IPS-18a (cell line): ENCODE measurements around the gene ARHGDIB.

Source experiments
- H3K27ac ChIP-seq: one replicate; pipeline ENCODE4 v1.5.1; 2013; ENCODE audit warnings: low read length
- H3K27me3 ChIP-seq: one replicate; pipeline ENCODE4 v1.6.1; 2013; ENCODE audit warnings: mild to moderate bottlenecking, low read length; ENCODE audit not compliant: control insufficient read depth, insufficient read depth
- H3K36me3 ChIP-seq: one replicate; pipeline ENCODE4 v1.6.1; 2013; ENCODE audit warnings: low read depth, low read length; ENCODE audit not compliant: control insufficient read depth
- H3K4me1 ChIP-seq: one replicate; pipeline ENCODE4 v1.6.1; 2013; ENCODE audit warnings: low read depth, low read length; ENCODE audit not compliant: control insufficient read depth
- H3K4me3 ChIP-seq: one replicate; pipeline ENCODE4 v1.5.1; 2013; ENCODE audit warnings: low read length
- H3K9ac ChIP-seq: one replicate; pipeline ENCODE4 v1.6.1; 2013; ENCODE audit warnings: mild to moderate bottlenecking, low read length, moderate library complexity
- H3K9me3 ChIP-seq: one replicate; pipeline ENCODE4 v1.6.1; 2013; ENCODE audit warnings: low read depth, low read length; ENCODE audit not compliant: control insufficient read depth

Gene ARHGDIB

DNA sequence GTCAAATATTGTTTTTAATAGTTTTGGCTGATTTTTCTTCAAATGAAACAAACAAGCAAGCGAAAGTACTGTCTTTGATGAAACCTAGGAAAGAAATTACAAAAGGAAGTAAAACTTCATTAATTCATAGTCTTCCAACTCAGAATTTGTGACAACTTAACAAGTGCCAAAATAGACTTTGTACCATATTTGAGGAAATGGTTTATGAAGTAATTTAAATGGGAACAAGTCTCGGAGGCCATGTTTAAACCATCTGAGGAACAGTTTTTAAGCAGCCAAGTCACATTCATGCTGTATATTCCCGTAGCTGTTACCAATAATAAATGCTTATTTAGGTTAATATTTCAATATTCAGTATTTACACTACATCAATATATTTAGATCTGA, 745 bp upstream of the ARHGDIB start:
- no peak overlapping the region for H3K9ac ChIP-seq
- no peaks in the 10 kb centered on the region for H3K4me1 ChIP-seq
- H3K27me3 ChIP-seq: no peaks in the 10 kb centered on the region
- H3K4me3 ChIP-seq: no peak overlapping the region
- no peaks in the 10 kb centered on the region for H3K9me3 ChIP-seq
- no peak overlapping the region for H3K27ac ChIP-seq
- no peaks in the 10 kb centered on the region for H3K36me3 ChIP-seq

DNA sequence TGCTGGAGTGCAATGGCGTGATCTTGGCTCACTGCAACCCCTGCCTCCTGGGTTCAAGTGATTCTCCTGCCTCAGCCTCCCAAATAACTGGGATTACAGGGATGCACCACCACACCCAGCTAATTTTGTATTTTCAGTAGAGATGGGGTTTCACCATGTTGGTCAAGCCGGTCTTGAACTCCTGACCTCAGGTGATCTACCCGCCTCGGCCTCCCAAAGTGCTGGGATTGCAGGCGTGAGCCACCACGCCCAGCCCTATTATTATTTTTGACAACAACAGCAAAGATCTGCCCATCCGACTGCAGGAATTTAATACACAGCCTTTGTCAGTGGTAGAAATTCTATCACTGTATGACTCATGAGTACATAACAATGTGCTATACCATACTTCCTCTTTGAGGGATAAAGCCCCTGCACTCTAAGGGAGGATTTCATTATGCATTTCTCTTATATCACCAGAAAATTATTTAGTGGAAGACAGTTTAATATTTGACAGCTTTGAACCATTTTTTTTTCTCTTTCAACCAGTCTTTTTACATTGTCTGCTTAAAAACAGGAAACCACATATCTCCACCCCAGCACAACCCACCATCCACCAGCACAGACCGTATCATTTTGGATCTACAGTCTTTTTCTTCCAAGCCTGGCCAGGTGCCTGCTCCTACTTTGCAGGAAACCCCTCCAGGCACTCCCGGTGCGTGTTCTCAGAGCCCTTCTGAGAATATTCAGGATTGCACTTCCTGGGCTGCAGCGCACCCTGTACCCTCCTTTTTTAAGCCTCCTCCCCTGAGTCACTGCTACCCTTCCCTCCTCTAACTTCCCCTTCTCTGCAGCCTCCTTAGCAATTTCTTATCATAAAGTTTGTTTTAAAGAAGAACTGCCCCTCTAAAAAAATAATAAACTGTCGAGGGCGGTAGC, 594 bp downstream of the ARHGDIB start:
- Histone ChIP-seq H3K4me1 (peaks cover 4% of the 10 kb centered on the region), H3K36me3 (no peaks in the 10 kb centered on the region), H3K27ac (no peak overlapping the region), H3K27me3 (no peaks in the 10 kb centered on the region), H3K9me3 (no peaks in the 10 kb centered on the region), H3K9ac (no peak overlapping the region), H3K4me3 (no peak overlapping the region)

DNA sequence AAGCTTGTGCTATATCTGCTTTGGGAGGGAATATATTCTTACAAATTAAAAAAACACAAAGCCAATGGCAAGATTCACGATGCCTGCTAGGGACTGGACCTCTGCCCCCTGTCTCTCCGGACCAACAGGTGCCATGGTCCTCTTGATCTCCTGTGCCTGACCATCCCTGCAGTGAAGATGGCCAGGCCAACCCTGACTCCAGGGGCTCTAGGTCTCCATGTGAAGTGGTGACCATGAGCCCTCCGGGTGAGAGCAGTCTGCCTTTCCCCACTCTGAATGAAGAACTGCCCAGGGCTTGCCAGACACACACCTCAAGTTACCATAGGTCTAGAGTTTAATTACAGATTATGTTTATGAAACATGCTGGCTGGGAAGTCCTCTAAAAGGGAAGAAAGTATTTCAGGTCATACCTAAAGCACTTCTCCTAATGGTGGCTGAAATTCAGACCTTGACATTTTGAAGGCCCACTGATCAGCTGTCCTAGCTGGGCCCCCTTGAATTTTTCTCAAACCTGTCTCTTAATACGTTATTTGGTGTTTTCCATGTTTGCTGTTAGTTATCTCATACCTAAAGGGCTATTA, 1.4 kb downstream of the ARHGDIB start:
- Histone ChIP-seq H3K36me3 (no peaks in the 10 kb centered on the region), H3K9me3 (no peaks in the 10 kb centered on the region), H3K27ac (no peak overlapping the region), H3K4me1 (peaks cover 4% of the 10 kb centered on the region), H3K27me3 (no peaks in the 10 kb centered on the region), H3K9ac (no peak overlapping the region), H3K4me3 (no peak overlapping the region)

DNA sequence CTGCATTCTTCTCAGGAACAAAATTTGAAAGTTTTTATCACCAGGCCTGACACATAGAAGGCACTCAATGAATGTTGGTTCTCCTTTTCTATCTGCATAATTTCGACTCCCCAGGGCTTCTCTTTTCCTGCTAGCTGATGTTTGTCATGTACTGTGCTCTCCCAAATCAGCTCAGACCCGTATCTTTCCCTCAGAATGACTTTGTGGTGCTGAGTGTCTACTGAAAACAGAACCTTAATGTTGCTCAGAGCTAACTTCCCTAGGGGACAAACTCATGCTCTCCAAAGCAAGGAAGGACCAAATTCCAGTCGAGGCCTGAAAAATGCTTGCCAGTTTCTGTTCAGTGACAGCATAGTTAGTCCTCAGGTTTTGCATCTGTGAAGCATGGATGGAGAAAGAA, 1.9 kb downstream of the ARHGDIB start:
- Histone ChIP-seq H3K4me1 (peaks cover 4% of the 10 kb centered on the region), H3K27me3 (no peaks in the 10 kb centered on the region), H3K9me3 (no peaks in the 10 kb centered on the region), H3K9ac (no peak overlapping the region), H3K36me3 (no peaks in the 10 kb centered on the region), H3K27ac (no peak overlapping the region), H3K4me3 (no peak overlapping the region)

DNA sequence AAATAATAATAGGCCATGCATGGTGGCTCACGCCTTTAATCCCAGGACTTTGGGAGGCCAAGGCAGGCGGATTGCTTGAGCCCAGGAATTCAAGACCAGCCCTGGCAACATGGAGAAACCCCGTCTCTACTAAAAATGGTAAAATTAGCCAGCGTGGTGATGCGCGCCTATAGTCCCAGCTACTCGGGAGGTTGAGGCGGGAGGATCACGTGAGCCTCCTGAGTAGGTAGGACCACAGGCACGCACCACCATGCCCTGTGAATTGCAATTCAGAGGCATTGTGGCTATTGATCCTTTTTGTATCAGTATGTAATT, 2.3 kb downstream of the ARHGDIB start:
- Histone ChIP-seq H3K27ac (no peak overlapping the region), H3K9ac (no peak overlapping the region), H3K4me3 (no peak overlapping the region)

DNA sequence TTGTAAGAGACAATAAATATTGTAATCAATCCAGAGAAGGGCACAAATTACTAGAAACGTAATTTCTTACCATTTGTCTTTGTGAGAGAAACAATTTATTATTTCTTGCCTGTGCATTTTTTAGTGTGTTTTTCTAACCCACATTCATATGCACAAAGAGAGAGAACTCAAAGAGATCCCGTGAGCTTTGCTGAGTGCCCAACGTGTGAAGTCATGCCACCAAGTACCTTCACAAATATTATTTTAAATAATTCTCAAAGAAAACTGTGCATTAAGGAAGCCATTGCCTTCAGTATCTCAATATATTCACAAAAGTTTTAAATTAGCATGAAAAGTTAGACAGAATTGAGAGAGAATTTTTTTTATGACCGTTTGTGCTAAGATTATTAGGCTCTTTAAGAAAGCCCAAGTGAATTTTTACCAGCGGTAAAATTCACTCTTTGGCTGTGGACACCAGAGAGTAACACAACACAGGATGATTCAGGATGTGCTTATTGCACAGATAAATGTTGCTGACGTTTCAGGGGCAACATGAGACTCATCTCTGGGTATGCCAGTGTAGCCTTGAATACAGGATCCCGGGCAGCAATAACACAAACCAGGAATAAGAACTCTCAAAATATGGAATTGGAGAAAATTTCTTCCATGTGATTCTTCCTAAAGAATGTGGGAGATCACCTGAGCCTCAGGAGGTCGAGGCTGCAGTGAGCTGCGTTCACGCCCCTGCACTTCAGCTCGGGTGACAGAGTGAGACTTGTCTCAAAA, 2.9 kb downstream of the ARHGDIB start:
- no peaks in the 10 kb centered on the region for H3K36me3 ChIP-seq

More for the DNA sequence above, 2.3 kb downstream of the ARHGDIB start:
- Histone ChIP-seq H3K4me1 (peaks cover 4% of the 10 kb centered on the region), H3K27me3 (no peaks in the 10 kb centered on the region), H3K9me3 (no peaks in the 10 kb centered on the region), H3K36me3 (no peaks in the 10 kb centered on the region)

DNA sequence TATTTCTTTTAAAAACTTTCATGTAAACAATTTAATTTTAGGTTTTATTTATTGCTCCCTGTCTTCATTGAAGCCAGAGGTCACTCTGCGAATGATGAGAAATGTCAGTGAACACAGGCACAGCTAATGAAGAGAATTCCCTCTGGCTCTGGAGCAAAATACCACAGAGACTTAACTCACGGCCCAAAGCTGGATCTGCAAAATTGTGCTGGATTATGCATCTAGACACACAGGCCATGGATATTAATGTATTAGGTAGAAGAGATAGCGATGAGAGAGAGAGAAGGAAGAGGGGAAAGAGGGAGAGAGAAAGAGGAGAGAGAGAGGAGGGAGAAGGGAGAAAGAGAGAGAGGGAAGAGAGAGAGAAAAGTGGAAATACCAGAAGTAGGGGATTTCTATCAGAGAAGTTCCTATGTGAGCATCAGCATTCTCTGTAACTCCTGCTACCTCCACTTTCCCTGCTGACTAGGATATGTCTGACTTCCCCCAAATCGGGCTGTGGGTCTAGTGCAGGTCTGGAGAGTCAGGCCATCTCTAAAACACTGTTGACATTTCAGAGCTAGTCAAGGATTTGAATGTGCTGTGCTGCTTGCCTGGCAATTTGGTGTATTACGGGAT, 3.7 kb downstream of the ARHGDIB start:
- H3K9me3 ChIP-seq: no peaks in the 10 kb centered on the region
- H3K27ac ChIP-seq: no peak overlapping the region
- no peaks in the 10 kb centered on the region for H3K36me3 ChIP-seq
- no peak overlapping the region for H3K4me3 ChIP-seq
- peaks cover 4% of the 10 kb centered on the region for H3K4me1 ChIP-seq
- no peaks in the 10 kb centered on the region for H3K27me3 ChIP-seq
- H3K9ac ChIP-seq: no peak overlapping the region

More for the DNA sequence above, 2.9 kb downstream of the ARHGDIB start:
- no peaks in the 10 kb centered on the region for H3K27me3 ChIP-seq
- no peak overlapping the region for H3K9ac ChIP-seq
- no peaks in the 10 kb centered on the region for H3K9me3 ChIP-seq
- H3K4me1 ChIP-seq: peaks cover 4% of the 10 kb centered on the region
- no peak overlapping the region for H3K27ac ChIP-seq
- H3K4me3 ChIP-seq: no peak overlapping the region

DNA sequence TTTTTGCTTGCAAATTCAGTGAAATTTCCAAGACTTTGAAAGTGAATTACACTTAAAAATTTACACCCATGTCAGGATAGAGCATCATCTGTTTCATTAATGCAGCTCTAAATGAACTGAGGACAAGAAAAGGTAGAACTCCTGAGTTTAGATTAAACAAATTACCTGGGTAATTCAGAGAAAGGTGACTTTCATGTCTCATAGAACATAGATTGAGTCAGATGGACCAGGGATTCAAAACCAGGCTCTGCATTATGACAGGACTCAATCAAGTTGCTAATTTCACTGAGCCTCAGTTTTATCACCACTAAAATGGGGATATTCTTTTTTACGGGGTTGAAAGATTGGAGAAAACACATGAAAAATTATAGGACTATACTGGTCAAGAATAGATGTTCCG, 4.5 kb downstream of the ARHGDIB start:
- H3K27ac ChIP-seq: no peak overlapping the region
- H3K9me3 ChIP-seq: no peaks in the 10 kb centered on the region
- H3K9ac ChIP-seq: no peak overlapping the region

DNA sequence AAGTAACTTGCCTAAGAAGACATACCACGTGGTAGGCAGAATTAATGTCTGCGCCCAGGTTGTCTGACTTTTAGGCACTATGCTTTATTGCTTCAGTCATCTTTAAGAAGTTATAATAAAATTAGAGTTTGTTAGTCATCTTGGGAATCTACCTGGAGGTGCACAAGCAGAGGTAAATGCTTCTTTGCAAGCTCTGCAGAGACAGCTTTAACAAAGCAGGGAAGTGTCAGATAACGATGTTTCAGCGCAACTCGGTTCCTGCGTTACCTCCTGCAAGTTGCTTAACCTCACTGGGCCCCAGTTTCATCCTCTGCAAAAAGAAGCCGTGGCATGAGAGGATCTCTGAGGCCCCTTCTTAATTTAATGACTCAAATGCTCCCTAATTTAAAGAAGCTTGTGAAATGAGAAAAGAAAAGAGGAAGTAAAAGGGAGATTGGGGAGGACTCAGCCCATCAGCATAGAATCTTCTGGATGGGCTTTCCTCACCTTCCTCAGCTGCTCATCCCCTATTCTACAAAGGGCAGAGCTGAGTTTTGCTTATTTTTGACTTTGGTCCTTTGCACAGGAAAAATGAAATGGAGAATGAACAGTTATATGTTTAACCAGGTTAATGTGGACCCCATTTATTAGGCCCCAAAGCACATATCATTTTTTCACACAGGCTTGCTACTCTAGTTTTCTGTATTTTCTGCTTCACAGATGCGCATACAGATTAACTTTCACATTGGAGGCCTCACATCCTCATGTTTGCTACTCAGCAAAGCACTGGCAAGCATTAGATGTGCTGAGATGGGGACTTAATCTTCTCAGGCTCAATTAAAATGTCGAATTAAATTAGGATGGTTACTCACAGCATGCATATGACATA, 5.1 kb downstream of the ARHGDIB start:
- peaks cover 4% of the 10 kb centered on the region for H3K4me1 ChIP-seq
- H3K27me3 ChIP-seq: no peaks in the 10 kb centered on the region
- no peak overlapping the region for H3K27ac ChIP-seq
- H3K4me3 ChIP-seq: no peak overlapping the region
- H3K9ac ChIP-seq: no peak overlapping the region
- H3K9me3 ChIP-seq: no peaks in the 10 kb centered on the region
- no peaks in the 10 kb centered on the region for H3K36me3 ChIP-seq

More for the DNA sequence above, 4.5 kb downstream of the ARHGDIB start:
- Histone ChIP-seq H3K4me1 (peaks cover 4% of the 10 kb centered on the region), H3K27me3 (no peaks in the 10 kb centered on the region), H3K36me3 (no peaks in the 10 kb centered on the region), H3K4me3 (no peak overlapping the region)

DNA sequence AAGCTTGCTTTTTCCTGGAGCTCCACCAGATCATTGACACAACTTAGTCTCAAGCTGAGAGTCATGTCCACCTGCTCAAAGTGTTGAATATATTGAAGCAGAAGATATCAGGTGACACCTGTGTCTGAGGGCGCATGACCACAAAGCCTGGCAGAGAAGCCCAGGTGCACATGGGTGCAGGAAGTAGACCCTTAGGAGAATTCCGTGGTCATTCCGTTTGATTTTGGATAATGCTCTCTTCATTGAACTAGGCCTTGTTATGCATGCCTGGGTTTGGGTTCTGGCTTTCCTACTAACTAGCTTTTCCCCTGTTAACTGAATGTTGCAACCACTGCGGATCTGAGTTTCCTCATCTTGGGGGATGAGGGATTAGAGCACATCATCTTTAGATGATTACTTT, 7.1 kb downstream of the ARHGDIB start:
- no peak overlapping the region for H3K27ac ChIP-seq
- H3K9ac ChIP-seq: no peak overlapping the region
- no peaks in the 10 kb centered on the region for H3K36me3 ChIP-seq
- no peaks in the 10 kb centered on the region for H3K9me3 ChIP-seq
- H3K4me3 ChIP-seq: no peak overlapping the region
- H3K4me1 ChIP-seq: peaks cover 4% of the 10 kb centered on the region
- H3K27me3 ChIP-seq: no peaks in the 10 kb centered on the region

DNA sequence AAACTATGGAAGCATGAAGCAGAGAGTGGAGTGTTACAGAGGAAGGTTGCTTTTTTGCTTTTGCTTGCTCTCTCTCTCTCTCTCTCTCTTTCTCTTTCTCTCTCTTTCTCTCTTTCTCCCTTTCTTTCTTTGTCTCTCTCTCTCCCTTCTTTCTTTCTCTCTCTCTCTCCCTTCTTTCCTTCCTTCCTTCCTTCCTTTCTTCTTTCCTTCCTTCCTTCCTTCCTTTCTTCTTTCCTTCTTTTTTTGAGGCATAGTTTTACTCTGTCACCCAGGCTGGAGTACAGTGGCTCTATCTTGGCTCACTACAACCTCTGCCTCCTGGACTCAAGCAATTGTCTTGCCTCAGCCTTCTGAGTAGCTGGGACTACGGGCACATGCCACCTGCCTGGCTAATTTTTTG, 7.6 kb downstream of the ARHGDIB start:
- Histone ChIP-seq H3K4me3 (no peak overlapping the region), H3K9ac (no peak overlapping the region), H3K27me3 (no peaks in the 10 kb centered on the region), H3K9me3 (no peaks in the 10 kb centered on the region), H3K36me3 (no peaks in the 10 kb centered on the region), H3K27ac (no peak overlapping the region), H3K4me1 (peaks cover 6% of the 10 kb centered on the region)
